Measurements from ENCODE around the gene MET. TPM values are rescaled to one million over a fixed set of nuclear protein-coding genes. Genes with fewer than 3 reads are reported as not detected.
"Not testable (repeated sequence)": the region's sequence is repeated elsewhere in the genome, so short reads cannot be mapped to it uniquely, and the experiment has no call there.

The MET gene
- total RNA-seq, 2 experiments from 2014 or later, result not detected

- CTCF ChIA-PET, result no interaction called here
- no peak for DNase-seq
- POLR2A ChIA-PET, result no interaction called here
- no peak overlapping the region for H3K4me3 Mint-ChIP-seq
- no peak for ATAC-seq
- H3K4me1 Mint-ChIP-seq (ENCODE audit: low read depth), result no peaks in the 10 kb centered on the region
- H3K9me3 Mint-ChIP-seq (ENCODE audit: insufficient read depth), result no peaks in the 10 kb centered on the region
- H3K27ac Mint-ChIP-seq, result no peak overlapping the region
- H3K27me3 Mint-ChIP-seq (ENCODE audit: low read depth), result peaks cover 8% of the 10 kb centered on the region
- H3K36me3 Mint-ChIP-seq (ENCODE audit: low read depth), result no peaks in the 10 kb centered on the region
These were observed 33.4 kb downstream of the MET start for GRCh38 chr7:116705419-116705818.

- DNase-seq, result no peak
- Mint-ChIP-seq H3K9me3 (ENCODE audit: insufficient read depth) (no peaks in the 10 kb centered on the region), H3K4me1 (ENCODE audit: low read depth) (no peaks in the 10 kb centered on the region), H3K27me3 (ENCODE audit: low read depth) (peaks cover 6% of the 10 kb centered on the region), H3K27ac (no peak overlapping the region), H3K4me3 (no peak overlapping the region), H3K36me3 (ENCODE audit: low read depth) (no peaks in the 10 kb centered on the region)
- POLR2A ChIA-PET, result no interaction called here
- no peak for ATAC-seq
- CTCF ChIA-PET, result no interaction called here
These were observed 34.7 kb downstream of the MET start for GRCh38 chr7:116706668-116707126.

- Mint-ChIP-seq H3K4me1 (ENCODE audit: low read depth) (no peaks in the 10 kb centered on the region), H3K27me3 (ENCODE audit: low read depth) (peaks cover 6% of the 10 kb centered on the region), H3K36me3 (ENCODE audit: low read depth) (no peaks in the 10 kb centered on the region), H3K9me3 (ENCODE audit: insufficient read depth) (no peaks in the 10 kb centered on the region), H3K27ac (no peak overlapping the region), H3K4me3 (no peak overlapping the region)
- no peak for ATAC-seq
- DNase-seq, result no peak
- CTCF ChIA-PET, result no interaction called here
- POLR2A ChIA-PET, result no interaction called here
These were observed 35.3 kb downstream of the MET start for GRCh38 chr7:116707289-116707688.

GRCh38 chr7:116708248-116708647 is 36.3 kb downstream of the MET start:
- H3K36me3 Mint-ChIP-seq (ENCODE audit: low read depth), result no peaks in the 10 kb centered on the region
- POLR2A ChIA-PET, result no interaction called here
- H3K27ac Mint-ChIP-seq, result no peak overlapping the region
- no peaks in the 10 kb centered on the region for H3K4me1 Mint-ChIP-seq (ENCODE audit: low read depth)
- peaks cover 2% of the 10 kb centered on the region for H3K27me3 Mint-ChIP-seq (ENCODE audit: low read depth)
- ATAC-seq, result no peak
- CTCF ChIA-PET, result no interaction called here
- no peak overlapping the region for H3K4me3 Mint-ChIP-seq
- DNase-seq, result no peak
- no peaks in the 10 kb centered on the region for H3K9me3 Mint-ChIP-seq (ENCODE audit: insufficient read depth)

- Mint-ChIP-seq H3K9me3 (ENCODE audit: insufficient read depth) (no peaks in the 10 kb centered on the region), H3K27ac (no peak overlapping the region), H3K36me3 (ENCODE audit: low read depth) (no peaks in the 10 kb centered on the region), H3K4me3 (no peak overlapping the region), H3K4me1 (ENCODE audit: low read depth) (no peaks in the 10 kb centered on the region), H3K27me3 (ENCODE audit: low read depth) (peaks cover 2% of the 10 kb centered on the region)
- DNase-seq, result no peak
- POLR2A ChIA-PET, result no interaction called here
- CTCF ChIA-PET, result no interaction called here
- no peak for ATAC-seq
These were observed 36.9 kb downstream of the MET start for GRCh38 chr7:116708861-116709260.

- Mint-ChIP-seq H3K36me3 (ENCODE audit: low read depth) (no peaks in the 10 kb centered on the region), H3K27ac (no peak overlapping the region)
These were observed 37.3 kb downstream of the MET start for GRCh38 chr7:116709336-116709735.

GRCh38 chr7:116710764-116711452 is 38.9 kb downstream of the MET start:
- no peak overlapping the region for H3K27ac Mint-ChIP-seq
- POLR2A ChIA-PET, result no interaction called here

More at GRCh38 chr7:116709336-116709735, 37.3 kb downstream of the MET start:
- DNase-seq (no peak), ATAC-seq (no peak)
- H3K4me3 Mint-ChIP-seq, result no peak overlapping the region
- ChIA-PET CTCF (no interaction called here), POLR2A (no interaction called here)
- H3K4me1 Mint-ChIP-seq (ENCODE audit: low read depth), result no peaks in the 10 kb centered on the region
- H3K27me3 Mint-ChIP-seq (ENCODE audit: low read depth), result peaks cover 2% of the 10 kb centered on the region
- H3K9me3 Mint-ChIP-seq (ENCODE audit: insufficient read depth), result no peaks in the 10 kb centered on the region

GRCh38 chr7:116711790-116712189 is 39.8 kb downstream of the MET start:
- ChIA-PET POLR2A (no interaction called here), CTCF (no interaction called here)
- Mint-ChIP-seq H3K9me3 (ENCODE audit: insufficient read depth) (no peaks in the 10 kb centered on the region), H3K4me3 (no peak overlapping the region), H3K27ac (no peak overlapping the region), H3K4me1 (ENCODE audit: low read depth) (no peaks in the 10 kb centered on the region), H3K36me3 (ENCODE audit: low read depth) (no peaks in the 10 kb centered on the region), H3K27me3 (ENCODE audit: low read depth) (peaks cover 2% of the 10 kb centered on the region)
- ATAC-seq (no peak), DNase-seq (no peak)

More at GRCh38 chr7:116710764-116711452, 38.9 kb downstream of the MET start:
- CTCF ChIA-PET, result no interaction called here
- H3K9me3 Mint-ChIP-seq (ENCODE audit: insufficient read depth), result no peaks in the 10 kb centered on the region
- H3K4me3 Mint-ChIP-seq, result no peak overlapping the region
- H3K4me1 Mint-ChIP-seq (ENCODE audit: low read depth), result no peaks in the 10 kb centered on the region
- H3K27me3 Mint-ChIP-seq (ENCODE audit: low read depth), result peaks cover 2% of the 10 kb centered on the region
- DNase-seq (no peak), ATAC-seq (no peak)
- H3K36me3 Mint-ChIP-seq (ENCODE audit: low read depth), result no peaks in the 10 kb centered on the region

- Mint-ChIP-seq H3K36me3 (ENCODE audit: low read depth) (no peaks in the 10 kb centered on the region), H3K9me3 (ENCODE audit: insufficient read depth) (no peaks in the 10 kb centered on the region), H3K4me3 (no peak overlapping the region), H3K27ac (no peak overlapping the region), H3K27me3 (ENCODE audit: low read depth) (peaks cover 1% of the 10 kb centered on the region), H3K4me1 (ENCODE audit: low read depth) (no peaks in the 10 kb centered on the region)
- POLR2A ChIA-PET, result no interaction called here
- DNase-seq (no peak), ATAC-seq (no peak)
- CTCF ChIA-PET, result no interaction called here
These were observed 41.5 kb downstream of the MET start for GRCh38 chr7:116713500-116713899.

GRCh38 chr7:116713918-116714317 is 41.9 kb downstream of the MET start:
- ATAC-seq, result no peak
- no peak overlapping the region for H3K27ac Mint-ChIP-seq
- H3K4me1 Mint-ChIP-seq (ENCODE audit: low read depth), result no peaks in the 10 kb centered on the region
- no peak for DNase-seq
- H3K9me3 Mint-ChIP-seq (ENCODE audit: insufficient read depth), result no peaks in the 10 kb centered on the region
- ChIA-PET POLR2A (no interaction called here), CTCF (no interaction called here)
- H3K4me3 Mint-ChIP-seq, result no peak overlapping the region
- H3K27me3 Mint-ChIP-seq (ENCODE audit: low read depth), result no peaks in the 10 kb centered on the region
- H3K36me3 Mint-ChIP-seq (ENCODE audit: low read depth), result no peaks in the 10 kb centered on the region

GRCh38 chr7:116715077-116715476 is 43.1 kb downstream of the MET start:
- Mint-ChIP-seq H3K27ac (no peak overlapping the region), H3K9me3 (ENCODE audit: insufficient read depth) (no peaks in the 10 kb centered on the region), H3K27me3 (ENCODE audit: low read depth) (no peaks in the 10 kb centered on the region), H3K4me1 (ENCODE audit: low read depth) (no peaks in the 10 kb centered on the region), H3K4me3 (no peak overlapping the region), H3K36me3 (ENCODE audit: low read depth) (no peaks in the 10 kb centered on the region)
- ATAC-seq (no peak), DNase-seq (no peak)
- ChIA-PET POLR2A (no interaction called here), CTCF (no interaction called here)

- POLR2A ChIA-PET, result no interaction called here
- H3K27ac Mint-ChIP-seq, result no peak overlapping the region
- DNase-seq (no peak), ATAC-seq (no peak)
- no peaks in the 10 kb centered on the region for H3K4me1 Mint-ChIP-seq (ENCODE audit: low read depth)
- H3K27me3 Mint-ChIP-seq (ENCODE audit: low read depth), result no peaks in the 10 kb centered on the region
- no peak overlapping the region for H3K4me3 Mint-ChIP-seq
- H3K9me3 Mint-ChIP-seq (ENCODE audit: insufficient read depth), result no peaks in the 10 kb centered on the region
- CTCF ChIA-PET, result no interaction called here
- H3K36me3 Mint-ChIP-seq (ENCODE audit: low read depth), result no peaks in the 10 kb centered on the region
These were observed 45.1 kb downstream of the MET start for GRCh38 chr7:116717137-116717536.

GRCh38 chr7:116723959-116724529 is 52.0 kb downstream of the MET start:
- H3K9me3 Mint-ChIP-seq (ENCODE audit: insufficient read depth); H3K36me3 Mint-ChIP-seq (ENCODE audit: low read depth); H3K27ac Mint-ChIP-seq; POLR2A ChIA-PET; H3K4me1 Mint-ChIP-seq (ENCODE audit: low read depth); H3K27me3 Mint-ChIP-seq (ENCODE audit: low read depth); ATAC-seq; CTCF ChIA-PET; DNase-seq; H3K4me3 Mint-ChIP-seq: not testable (repeated sequence)
